B cell (primary cell): ENCODE results near the gene MAP3K5.

Experiments used
- CTCF ChIP-seq: fragments of 200-600 bp; IDR thresholded peaks from one replicate; pipeline ENCODE4 v1.8.0; 2022; ENCODE audit warnings: antibody characterized with exemption, mild to moderate bottlenecking
- EZH2 ChIP-seq: IDR thresholded peaks from 2 replicates; pipeline ENCODE4 v1.6.1; 2012; ENCODE audit warnings: borderline replicate concordance, low read depth, mild to moderate bottlenecking, moderate library complexity, low read length; ENCODE audit not compliant: insufficient read depth, poor library complexity, severe bottlenecking

GRCh38 chr6:136568129-136568528 is 224.1 kb downstream of the MAP3K5 start:
- no peak for TF ChIP-seq CTCF
- no peak for TF ChIP-seq EZH2
